Measurements from ENCODE around the gene TUSC2. TPM values are rescaled to one million over a fixed set of nuclear protein-coding genes. Genes with fewer than 3 reads are reported as not detected.
A peak's percentile ranks its signal among the peaks of the same experiment; 100 is the strongest.

The TUSC2 gene
- total and polyA plus RNA-seq, 2 of the 13 experiments (the other 11 are each of a cell fraction or from before 2014, with no cell fraction given): 36.7 to 39.1 TPM

DNA sequence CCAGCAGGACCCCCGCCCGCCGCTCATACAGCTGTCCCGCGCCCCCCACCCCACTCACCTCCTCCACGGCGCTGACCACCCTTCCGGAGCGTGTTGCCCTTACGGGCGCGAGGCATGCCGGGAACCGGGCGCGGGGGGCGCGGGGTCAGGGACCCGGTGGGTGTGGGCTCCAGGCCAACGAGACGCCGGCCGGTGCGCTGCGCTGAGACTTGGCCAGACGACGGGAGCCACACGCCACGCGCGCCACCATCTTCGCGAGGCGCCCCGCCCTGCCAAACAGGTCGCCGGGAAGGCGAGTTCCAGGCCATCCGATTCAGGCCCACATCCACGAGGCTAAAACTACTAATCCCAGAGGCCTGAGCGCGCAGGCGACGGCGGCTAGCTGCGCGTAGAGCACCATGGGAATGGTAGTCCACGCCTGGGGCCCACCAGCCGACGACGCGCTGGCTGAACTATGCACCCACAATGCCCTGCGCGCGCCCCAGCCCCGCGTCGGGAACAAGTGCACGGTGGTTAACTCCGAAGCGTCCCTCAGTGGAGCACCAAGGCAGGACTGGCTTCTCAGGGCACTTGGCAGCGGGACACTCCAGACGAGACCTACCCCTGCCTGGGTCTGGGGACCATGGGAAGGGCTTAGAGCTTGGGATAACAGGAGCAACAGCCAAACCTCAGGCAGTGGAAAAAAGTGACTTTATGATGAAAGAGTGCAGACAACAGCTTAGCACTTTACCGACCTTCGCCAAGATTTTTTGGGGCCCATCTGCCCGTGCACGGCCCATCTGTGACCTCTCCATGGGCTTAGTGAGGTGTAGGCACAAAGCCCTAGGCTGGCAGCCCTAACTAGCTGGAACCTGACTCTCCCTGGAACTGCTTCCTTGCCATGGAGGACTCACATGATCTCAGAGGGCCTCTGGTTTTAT is 35.6 kb downstream of the TUSC2 start, which contains the start of gene IFRD2 (continued):
- TF ChIP-seq IRX3 (CRISPR knock-in tag; IDR thresholded peaks at IDR 0.05; ENCODE audit: borderline replicate concordance, low read depth): peak; percentile 48; the same call in 1 of the 2 replicates
- TF ChIP-seq ZNF703 (CRISPR knock-in tag; IDR thresholded peaks at IDR 0.05; ENCODE audit: borderline replicate concordance): no peak
- TF ChIP-seq, protein P1, sequence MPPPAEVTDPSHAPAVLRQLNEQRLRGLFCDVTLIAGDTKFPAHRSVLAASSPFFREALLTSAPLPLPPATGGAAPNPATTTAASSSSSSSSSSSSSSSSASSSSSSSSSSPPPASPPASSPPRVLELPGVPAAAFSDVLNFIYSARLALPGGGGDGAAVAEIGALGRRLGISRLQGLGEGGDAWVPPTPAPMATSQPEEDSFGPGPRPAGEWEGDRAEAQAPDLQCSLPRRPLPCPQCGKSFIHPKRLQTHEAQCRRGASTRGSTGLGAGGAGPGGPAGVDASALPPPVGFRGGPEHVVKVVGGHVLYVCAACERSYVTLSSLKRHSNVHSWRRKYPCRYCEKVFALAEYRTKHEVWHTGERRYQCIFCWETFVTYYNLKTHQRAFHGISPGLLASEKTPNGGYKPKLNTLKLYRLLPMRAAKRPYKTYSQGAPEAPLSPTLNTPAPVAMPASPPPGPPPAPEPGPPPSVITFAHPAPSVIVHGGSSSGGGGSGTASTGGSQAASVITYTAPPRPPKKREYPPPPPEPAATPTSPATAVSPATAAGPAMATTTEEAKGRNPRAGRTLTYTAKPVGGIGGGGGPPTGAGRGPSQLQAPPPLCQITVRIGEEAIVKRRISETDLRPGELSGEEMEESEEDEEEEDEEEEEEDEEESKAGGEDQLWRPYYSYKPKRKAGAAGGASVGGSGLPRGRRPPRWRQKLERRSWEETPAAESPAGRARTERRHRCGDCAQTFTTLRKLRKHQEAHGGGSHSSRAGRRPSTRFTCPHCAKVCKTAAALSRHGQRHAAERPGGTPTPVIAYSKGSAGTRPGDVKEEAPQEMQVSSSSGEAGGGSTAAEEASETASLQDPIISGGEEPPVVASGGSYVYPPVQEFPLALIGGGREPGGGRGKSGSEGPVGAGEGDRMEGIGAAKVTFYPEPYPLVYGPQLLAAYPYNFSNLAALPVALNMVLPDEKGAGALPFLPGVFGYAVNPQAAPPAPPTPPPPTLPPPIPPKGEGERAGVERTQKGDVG (CRISPR knock-in tag; IDR thresholded peaks at IDR 0.05; ENCODE audit: borderline replicate concordance): no peak
- TF ChIP-seq ZFP36 (IDR thresholded peaks at IDR 0.05; ENCODE audit: borderline replicate concordance, low read depth, low read length, partially characterized antibody): no peak
- peak; percentile 71 for TF ChIP-seq ZBTB20 (CRISPR knock-in tag; IDR thresholded peaks at IDR 0.05; ENCODE audit: borderline replicate concordance, low read depth)
- no peak for TF ChIP-seq ZNF225 (CRISPR knock-in tag; IDR thresholded peaks at IDR 0.05)
- TF ChIP-seq, protein P2, sequence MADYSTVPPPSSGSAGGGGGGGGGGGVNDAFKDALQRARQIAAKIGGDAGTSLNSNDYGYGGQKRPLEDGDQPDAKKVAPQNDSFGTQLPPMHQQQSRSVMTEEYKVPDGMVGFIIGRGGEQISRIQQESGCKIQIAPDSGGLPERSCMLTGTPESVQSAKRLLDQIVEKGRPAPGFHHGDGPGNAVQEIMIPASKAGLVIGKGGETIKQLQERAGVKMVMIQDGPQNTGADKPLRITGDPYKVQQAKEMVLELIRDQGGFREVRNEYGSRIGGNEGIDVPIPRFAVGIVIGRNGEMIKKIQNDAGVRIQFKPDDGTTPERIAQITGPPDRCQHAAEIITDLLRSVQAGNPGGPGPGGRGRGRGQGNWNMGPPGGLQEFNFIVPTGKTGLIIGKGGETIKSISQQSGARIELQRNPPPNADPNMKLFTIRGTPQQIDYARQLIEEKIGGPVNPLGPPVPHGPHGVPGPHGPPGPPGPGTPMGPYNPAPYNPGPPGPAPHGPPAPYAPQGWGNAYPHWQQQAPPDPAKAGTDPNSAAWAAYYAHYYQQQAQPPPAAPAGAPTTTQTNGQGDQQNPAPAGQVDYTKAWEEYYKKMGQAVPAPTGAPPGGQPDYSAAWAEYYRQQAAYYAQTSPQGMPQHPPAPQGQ (CRISPR knock-in tag; IDR thresholded peaks at IDR 0.05; ENCODE audit: borderline replicate concordance): no peak
- 0 out of 2 replicates have a peak, but pooled peaks have one; percentile 9 for TF ChIP-seq SOX5 (CRISPR knock-in tag; IDR thresholded peaks at IDR 0.05; ENCODE audit: borderline replicate concordance)
- TF ChIP-seq ZNF530 (CRISPR knock-in tag; IDR thresholded peaks at IDR 0.05; ENCODE audit: low read depth): no peak
- no peak for TF ChIP-seq JUN (CRISPR knock-in tag; IDR thresholded peaks at IDR 0.05)
- TF ChIP-seq ZNF558 (CRISPR knock-in tag; IDR thresholded peaks at IDR 0.05; ENCODE audit: borderline replicate concordance): peak; percentile 64; the same call in 1 of the 2 replicates
- TF ChIP-seq ZSCAN29 (CRISPR knock-in tag; conservative IDR thresholded peaks at IDR 0.05): no peak; the same call in 1 of the 2 replicates
- TF ChIP-seq, protein P3, sequence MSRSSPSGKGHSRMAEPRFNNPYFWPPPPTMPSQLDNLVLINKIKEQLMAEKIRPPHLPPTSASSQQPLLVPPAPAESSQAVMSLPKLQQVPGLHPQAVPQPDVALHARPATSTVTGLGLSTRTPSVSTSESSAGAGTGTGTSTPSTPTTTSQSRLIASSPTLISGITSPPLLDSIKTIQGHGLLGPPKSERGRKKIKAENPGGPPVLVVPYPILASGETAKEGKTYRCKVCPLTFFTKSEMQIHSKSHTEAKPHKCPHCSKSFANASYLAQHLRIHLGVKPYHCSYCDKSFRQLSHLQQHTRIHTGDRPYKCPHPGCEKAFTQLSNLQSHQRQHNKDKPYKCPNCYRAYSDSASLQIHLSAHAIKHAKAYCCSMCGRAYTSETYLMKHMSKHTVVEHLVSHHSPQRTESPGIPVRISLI (CRISPR knock-in tag; IDR thresholded peaks at IDR 0.05; ENCODE audit: borderline replicate concordance): no peak
- TF ChIP-seq ATRX (CRISPR knock-in tag; IDR thresholded peaks at IDR 0.05; ENCODE audit: borderline replicate concordance): no peak
- peak; percentile 95 for TF ChIP-seq ZNF501 (CRISPR knock-in tag; IDR thresholded peaks at IDR 0.05)
- TF ChIP-seq, protein P4, sequence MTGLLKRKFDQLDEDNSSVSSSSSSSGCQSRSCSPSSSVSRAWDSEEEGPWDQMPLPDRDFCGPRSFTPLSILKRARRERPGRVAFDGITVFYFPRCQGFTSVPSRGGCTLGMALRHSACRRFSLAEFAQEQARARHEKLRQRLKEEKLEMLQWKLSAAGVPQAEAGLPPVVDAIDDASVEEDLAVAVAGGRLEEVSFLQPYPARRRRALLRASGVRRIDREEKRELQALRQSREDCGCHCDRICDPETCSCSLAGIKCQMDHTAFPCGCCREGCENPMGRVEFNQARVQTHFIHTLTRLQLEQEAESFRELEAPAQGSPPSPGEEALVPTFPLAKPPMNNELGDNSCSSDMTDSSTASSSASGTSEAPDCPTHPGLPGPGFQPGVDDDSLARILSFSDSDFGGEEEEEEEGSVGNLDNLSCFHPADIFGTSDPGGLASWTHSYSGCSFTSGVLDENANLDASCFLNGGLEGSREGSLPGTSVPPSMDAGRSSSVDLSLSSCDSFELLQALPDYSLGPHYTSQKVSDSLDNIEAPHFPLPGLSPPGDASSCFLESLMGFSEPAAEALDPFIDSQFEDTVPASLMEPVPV (CRISPR knock-in tag; IDR thresholded peaks at IDR 0.05): no peak
- TF ChIP-seq, protein P5, sequence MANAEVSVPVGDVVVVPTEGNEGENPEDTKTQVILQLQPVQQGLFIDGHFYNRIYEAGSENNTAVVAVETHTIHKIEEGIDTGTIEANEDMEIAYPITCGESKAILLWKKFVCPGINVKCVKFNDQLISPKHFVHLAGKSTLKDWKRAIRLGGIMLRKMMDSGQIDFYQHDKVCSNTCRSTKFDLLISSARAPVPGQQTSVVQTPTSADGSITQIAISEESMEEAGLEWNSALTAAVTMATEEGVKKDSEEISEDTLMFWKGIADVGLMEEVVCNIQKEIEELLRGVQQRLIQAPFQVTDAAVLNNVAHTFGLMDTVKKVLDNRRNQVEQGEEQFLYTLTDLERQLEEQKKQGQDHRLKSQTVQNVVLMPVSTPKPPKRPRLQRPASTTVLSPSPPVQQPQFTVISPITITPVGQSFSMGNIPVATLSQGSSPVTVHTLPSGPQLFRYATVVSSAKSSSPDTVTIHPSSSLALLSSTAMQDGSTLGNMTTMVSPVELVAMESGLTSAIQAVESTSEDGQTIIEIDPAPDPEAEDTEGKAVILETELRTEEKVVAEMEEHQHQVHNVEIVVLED (CRISPR knock-in tag; IDR thresholded peaks at IDR 0.05; ENCODE audit: borderline replicate concordance): peak; percentile 99

All from HepG2 (cell line).